ENCODE measurements around the gene QDPR.
A peak's percentile ranks its signal among the peaks of the same experiment; 100 is the strongest.

QDPR gene

DNA sequence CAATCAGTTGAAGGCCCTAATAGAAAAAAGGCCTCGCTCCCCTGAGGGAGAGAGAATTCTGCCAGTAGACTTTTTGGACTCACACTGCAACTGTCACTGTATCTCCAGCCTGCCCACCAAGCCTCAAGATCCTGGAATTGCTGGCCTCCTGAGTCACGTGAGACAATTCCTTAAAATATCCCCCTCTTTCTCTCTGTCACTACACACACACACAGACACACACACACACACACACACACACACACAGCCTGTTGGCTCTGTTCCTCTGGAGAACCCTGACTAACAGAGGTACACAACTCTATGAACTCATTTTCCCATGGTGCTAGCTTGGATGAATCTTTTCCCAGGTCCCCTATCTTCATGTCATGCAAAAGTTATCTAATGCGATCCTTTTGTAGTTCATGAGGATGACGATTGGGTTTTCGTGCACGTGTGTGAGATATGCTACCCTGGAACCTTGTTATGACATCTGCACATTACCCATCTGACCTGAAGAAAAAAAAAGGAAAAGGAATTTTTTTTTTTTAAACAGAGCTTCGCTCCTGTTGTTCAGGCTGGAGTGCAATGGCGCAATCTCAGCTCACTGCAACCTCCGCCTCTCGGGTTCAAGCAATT lies 16.8 kb upstream of the QDPR start:
- no peak for DNase-seq (ENCODE audit: low read depth in 2 of 2)

DNA sequence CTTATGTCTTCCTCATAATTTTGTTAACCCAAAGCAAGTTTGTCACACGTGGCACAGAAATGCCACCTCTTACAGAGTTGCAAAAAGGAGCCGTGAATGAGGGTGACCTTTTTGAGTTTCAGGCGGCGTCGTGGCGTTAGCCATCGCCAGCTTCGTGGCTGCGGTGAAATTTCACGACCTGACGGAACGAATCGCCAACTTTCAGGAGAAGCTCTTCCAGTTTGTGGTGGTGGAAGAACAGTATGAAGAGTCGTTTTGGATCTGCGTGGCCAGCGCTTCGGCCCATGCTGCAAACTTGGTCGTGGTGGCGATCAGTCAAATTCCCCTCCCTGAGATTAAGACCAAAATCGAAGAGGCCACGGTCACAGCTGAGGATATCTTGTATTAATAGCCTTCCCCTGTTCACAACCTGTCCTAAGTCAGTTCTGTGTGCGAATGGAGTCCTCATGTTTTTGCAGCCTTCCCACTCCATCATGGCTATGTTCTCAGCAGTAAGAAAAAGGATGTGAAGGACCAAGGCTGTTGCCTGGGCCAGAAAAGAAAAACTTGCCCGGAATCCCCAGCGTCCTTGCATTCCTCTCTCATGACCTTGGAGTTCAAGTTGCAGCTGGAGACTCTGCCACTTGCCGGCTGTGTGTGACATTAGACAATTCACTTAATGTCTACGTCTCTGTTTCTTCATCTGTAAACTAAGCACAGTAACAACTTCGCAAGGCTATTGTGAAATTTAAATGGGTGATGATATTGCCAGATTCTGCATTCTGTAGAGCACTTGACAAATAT lies 15.0 kb upstream of the QDPR start:
- no peak for DNase-seq (ENCODE audit: low read depth in 2 of 2)

DNA sequence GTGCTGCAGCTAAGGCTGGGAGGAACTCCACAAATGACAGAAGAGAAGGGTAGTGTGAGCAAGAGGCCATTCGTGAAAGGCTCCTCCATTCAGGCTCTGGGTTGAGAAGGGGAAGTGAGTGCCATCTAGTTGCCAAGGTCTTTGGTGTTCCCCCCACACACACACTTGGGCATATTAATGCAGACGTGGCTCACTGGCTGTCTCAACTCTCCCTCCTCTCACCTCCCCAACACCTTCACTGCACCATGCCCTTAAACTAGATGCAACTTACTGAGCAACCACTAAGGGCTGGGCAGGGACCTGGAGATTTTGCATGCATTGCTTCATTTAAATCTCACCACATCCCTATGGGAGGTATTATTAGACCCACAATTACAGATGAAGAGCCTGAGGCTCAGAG lies 11.8 kb upstream of the QDPR start:
- DNase-seq (ENCODE audit: low read depth in 2 of 2) = no peak

DNA sequence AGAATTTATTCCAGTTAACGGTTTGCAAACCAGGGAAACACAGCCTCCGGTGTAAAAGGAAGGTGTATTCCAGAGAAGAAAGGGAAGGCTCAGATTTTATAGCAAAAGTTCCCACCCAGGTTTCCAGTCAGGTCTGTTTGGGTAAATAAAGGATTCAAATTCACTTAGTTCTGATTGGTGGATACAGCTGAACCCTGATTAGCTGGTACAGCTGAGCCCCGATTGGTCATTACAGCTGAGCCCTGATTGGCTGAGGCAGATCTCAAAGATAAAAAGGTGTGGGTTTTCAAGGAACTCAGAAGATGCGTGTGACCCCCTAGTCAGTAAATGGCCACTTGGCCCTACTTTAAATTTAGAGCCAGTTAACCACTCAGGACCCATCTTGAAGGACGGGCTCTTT lies 9.7 kb upstream of the QDPR start:
- DNase-seq (ENCODE audit: low read depth in 2 of 2) = no peak

DNA sequence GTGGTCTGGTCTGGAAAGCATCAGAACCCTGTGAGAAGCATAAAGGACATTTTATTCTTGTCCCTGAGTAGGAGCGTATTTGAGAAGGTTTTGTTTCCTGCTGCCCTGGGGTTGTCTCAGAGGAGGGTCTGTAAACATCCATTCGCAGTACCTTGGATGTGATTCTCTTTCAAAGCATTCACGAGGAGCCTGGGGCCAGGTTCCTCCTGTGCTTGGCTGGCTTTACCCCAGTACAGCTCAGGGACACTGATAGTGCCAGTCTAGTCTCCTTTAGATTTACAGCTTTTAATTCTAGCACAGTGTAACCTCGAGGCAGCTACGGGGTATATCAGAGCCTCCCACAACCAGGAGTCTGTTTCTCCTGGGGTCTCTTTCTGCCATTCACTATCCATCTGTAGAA lies 5.8 kb upstream of the QDPR start:
- DNase-seq (ENCODE audit: low read depth in 2 of 2) = no peak

DNA sequence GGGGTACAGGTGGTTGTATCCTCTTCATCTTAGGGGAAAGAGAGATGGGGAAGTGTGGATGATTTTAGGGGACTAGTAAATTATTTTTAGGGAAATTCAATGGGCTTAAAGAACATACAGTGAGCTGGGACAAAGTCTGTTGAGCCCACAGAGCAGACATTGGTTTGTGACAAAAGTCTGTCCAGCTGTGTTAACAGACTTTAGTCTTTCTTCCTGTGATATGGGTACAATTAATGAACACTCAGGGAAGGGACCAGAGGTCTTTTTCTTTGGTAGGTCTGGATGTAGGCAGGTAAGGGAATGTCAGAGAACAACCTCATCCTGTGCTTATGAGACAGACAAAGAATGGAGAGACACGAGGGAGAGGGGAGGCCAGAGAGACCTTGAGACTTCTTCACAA lies 5.1 kb upstream of the QDPR start:
- DNase-seq (ENCODE audit: low read depth in 2 of 2) = no peak

DNA sequence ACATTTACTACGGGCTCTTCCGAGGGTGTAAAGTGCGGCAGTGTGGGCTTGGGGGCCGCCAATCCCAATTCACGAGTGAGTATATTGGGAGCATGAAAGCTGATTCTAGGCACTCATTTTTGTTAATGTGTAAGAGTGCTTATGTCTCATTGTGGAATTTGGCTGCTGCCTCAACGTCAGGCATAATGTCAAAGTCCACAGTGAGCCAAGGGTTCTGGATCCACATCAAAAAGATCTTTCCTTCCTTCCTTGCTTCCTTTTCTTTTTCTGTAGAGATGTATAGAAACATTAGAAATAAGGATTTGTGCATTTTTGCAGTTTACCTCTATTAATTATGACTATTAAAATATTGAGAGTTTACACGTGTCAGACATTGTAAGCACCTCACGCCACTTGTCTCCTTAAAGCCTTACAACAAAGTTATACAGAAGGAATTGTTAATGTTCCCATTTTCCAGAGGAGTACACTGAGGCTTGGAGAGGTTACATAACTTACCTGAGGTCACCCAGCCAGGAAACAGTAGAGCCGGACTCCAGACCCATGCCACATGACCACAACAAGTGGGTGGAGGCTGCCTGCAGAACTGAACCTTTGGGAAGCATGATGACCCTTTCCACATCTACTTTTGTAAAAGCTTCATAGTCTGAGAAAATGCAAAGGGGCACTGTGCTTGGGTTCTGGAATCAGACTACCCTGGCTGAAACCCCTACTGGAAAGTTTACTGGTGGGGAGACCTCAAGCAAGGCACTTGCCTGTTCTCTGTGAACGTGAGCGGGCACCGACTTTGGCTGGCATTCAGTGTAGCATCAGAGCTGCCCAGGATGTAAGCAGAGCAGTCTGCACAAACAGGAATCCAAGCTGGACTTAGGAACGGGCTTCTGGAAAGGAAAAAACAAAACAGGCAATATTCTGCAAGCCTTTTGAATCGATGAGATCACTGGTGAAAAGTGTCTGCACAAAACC lies 3.8 kb upstream of the QDPR start:
- DNase-seq (ENCODE audit: low read depth in 2 of 2) = no peak

DNA sequence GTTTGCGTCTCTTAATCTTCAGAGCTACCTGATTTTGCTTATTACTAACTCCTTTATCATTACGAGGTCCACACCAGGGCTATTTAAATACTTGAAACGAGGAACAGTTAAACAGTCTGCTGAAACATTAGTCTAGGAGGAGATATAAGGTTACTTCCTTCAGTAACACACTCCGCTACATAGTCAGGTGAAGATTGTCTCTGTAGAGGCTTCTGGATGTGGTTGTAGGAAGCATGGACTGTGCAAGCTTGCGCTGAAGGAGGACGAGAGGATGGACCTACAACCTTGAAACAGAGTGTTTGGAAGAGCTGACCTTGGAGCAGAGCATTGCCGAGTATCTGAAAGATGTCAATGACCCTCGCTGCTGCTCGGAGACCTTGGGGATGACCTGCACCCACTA lies 3.0 kb upstream of the QDPR start, which contains the start of gene CLRN2:
TSS of gene CLRN2 (plus strand) at position 301 of the 400 bp plus-strand sequence. CDS start 102 bp downstream, outside the sequence.
- no peak for DNase-seq (ENCODE audit: low read depth in 2 of 2)

DNA sequence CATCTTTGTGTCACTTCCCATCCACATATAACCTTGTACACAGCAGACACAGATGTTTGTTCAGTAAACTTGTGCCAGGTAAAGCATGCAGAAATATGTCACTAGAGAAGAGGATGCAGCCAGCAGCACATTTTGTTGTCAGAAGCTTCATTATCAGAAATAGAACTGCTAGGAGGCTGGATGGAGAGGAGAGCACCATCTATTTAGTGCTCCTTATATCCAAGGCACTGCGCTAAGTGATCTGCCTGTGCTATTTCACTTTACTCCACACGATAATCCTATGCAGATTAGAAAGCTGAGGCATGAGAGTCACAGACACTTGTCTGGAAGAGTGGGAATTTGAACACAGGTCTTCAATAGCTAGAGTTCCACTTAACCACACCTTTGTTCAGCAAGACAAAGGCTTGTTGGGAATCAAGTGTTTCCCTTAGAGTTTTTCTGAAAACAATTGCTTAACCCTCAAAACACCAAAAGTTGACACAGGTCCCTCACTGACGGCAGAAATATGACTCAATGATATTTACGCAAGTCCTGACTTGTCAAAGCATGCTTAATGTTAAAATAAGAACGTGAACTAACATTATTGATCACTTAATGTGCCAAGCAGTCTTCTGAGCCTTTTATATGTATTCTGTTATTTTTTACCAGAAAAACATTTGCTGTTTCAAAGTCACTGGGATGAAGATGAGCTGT lies 1.2 kb upstream of the QDPR start:
- DNase-seq (ENCODE audit: low read depth in 2 of 2) = no peak

DNA sequence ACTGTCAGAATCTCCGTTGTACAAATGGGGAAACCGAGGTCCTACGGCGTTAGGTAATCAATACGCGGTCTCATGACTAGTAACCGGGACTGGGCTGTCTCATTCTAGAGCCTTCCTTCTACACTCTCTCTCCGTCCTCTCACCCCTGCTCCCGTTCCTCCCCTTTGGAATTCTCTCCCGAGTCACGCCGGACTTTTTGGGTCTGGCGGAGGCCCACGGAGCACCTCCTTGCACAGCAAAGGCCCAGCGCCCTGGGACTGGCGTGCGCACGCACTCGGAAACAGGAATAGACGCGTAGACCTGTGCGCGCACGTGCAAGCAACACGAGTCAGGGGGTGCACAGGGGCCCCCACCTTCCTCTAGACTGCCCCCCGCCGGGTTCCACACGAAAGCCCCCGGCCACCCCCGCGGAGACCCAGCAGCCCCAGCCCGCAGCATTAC lies 361 bp downstream of the QDPR start:
- peak; percentile 42 to 54 for DNase-seq (ENCODE audit: low read depth in 2 of 2)

DNA sequence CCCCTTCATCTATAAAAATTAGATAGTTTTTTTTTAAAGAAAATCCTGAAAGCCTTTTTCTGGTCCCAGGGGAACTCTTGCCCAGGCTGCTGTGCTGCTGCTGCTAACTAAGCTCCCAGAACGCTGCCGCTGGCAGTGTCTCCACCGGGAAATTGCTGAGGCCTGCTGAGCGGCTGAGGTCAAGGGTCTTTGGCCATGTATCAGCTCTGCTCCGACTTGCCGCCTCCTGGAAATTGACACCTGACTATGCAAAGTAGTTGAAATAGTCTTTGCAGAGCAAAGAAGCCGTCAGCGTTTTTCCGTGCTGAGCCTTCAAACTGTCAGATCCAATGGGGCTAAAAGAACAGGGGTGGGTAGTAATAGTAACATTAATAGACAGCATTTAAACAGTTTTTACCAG lies 839 bp downstream of the QDPR start:
- no peak for DNase-seq (ENCODE audit: low read depth in 2 of 2)

DNA sequence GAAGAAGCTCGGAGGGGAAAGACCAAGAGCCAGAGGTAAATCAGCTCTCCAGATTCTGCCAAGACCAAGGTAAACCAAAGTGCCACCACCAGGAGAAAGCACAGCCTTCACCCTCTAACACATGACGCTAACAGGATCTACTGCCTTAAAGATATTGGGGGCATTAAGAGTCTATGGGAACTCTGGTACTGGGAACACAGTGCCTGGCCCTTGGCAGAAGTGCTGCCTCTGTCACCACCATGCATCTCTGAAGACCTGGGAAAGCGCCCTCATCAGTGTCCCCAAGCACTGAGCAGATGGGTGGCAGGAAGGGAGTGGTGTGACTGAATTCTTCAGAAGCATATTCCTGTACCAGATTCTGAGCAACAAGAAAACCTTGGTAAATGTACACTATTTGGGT lies 1.3 kb downstream of the QDPR start:
- no peak for DNase-seq (ENCODE audit: low read depth in 2 of 2)

DNA sequence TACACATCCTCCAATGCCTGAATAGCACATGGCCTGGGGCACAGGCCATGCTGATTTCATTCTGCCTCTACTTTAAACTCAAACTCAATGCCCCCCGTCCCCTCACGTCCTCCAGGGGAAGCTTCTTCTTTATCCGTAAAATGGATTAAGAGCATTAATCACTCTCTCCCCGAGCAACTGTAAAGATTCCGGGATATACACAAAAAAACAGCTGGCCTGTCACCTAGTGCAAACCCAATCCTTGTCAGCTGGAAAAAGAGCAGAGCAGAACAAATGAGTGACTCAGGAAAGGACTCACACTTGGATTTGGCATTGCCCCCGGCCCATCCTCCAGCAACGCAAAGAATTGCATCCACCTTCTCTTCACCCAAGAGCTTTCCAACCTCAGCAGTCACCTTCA lies 7.8 kb downstream of the QDPR start:
- DNase-seq (ENCODE audit: low read depth in 2 of 2) = no peak

DNA sequence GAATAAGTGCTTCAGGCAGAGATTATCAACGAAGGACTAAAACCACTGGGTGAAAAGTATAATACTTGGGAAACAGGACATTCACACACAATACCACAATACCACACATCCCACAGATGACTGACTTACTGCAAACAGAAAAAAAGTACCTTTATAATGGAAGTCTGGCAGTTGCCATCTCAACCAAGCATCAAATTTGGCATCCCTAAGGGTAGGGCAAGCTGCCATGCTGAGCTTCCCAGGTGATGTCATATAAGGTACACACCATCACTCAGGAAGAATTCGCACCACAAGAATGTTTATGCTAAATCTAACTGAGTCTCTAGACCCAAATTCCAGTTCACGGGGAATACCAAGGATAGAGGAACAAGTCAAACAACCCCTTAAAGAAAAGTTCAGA lies 9.1 kb downstream of the QDPR start:
- no peak for DNase-seq (ENCODE audit: low read depth in 2 of 2)

DNA sequence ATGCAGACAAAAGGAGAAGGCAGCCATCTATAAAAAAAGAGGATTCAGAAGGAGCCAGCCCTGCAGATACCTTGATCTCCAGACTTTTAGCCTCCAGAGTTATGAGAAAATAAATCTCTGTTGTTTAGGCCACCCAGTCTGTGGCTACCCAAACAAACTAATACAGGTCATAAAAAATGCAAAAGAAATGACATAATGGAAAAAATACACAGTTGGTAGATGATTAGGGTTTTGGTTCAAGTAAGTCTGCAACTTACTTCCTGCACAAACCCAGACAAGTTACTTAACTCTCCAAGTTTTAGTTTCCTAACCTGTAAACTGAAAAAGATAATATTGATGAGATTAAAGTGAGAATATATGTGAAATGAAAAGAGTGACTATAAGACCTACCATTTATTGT lies 11.3 kb downstream of the QDPR start:
- no peak for DNase-seq (ENCODE audit: low read depth in 2 of 2)

DNA sequence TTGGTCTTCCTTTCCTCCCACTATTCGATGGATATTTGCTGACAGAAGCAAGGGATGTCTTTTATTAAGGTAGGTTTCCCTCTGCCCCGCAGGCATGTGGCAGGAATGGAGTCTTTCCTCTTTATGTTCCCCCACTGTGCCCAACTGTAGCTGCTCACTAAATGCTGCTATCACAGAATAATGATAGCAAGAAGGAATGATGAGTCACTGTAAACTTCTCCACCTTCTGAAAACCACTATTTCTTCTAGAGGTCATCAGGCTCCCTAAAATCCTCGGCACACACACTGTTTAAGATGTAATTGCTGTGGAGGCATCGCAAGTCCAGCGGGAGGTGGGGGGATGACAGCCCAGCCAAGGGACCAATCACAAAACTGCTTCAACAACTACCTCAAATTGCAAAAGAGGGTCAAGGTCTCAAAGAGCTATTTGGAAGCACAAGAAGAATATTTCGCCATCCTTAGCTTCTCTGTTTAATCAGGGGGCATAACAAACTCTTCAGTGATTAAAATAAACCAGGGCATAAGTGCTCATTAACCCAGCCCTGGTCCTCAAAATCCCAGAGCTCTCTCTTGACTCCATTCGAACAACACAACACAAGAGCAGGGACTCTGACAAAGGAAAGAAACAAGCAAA lies 13.9 kb downstream of the QDPR start:
- DNase-seq (ENCODE audit: low read depth in 2 of 2) = no peak

DNA sequence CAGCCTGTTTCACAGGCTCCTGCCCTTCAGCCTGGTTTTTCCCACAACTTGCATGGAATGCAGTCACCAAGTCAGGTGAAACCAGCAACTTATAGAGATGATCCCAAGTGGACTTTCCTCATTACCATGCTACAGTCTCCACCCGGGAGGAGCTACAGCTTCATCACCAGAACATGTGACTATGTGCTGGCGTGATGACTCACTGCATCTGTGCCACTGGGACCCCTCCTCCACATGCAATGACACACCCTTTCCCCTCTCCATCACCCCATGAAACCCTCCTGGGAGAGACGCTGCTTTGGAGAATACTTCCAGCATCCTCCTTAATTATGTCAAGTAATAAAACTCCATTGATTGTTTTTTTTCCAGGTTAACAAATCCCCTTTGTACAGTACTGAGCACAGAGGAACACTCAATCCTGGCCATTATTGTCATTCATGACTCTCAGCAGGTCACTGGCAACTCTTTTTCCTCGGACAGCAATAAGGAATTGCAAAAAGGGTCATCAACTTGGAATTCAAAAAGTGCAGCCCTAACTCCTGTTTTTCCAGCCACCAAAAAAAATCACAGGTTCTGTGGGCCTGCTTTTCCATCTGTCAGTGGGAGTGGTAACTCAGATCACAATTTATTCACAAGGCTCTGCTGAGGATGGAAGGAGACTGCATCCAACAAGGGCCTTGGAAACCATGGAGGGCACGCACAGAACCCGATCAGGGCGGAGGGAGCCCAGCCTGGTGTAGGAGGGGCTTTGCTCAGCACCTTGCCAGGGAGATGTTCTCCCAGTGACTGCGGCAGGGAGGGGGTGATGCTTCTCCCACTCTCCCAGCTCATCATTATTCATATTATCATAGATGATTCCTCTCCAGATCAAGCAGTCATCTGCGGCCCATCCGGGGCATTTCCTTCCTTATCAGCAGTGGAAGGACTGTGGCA lies 17.4 kb downstream of the QDPR start:
- DNase-seq (ENCODE audit: low read depth in 2 of 2) = no peak

DNA sequence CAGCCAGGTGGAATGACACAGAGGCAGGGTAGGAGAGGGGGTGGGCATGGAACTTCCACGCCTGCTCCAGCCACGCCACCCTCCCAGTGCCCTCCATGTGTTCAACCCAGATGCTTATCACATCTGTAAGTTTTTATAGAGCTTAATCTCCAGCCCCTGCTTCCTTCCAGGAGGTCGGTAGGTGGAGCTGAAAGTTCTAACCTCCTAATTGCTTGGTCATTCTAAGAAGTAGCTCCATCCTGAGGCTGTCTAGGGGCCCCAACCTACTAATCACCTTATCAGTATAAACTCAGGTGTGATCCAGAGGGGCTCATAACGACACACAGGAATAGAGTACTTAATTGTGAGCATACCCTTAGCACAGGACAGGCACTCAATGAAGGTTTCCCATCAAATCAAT lies 18.3 kb downstream of the QDPR start:
- DNase-seq (ENCODE audit: low read depth in 2 of 2) = no peak

DNA sequence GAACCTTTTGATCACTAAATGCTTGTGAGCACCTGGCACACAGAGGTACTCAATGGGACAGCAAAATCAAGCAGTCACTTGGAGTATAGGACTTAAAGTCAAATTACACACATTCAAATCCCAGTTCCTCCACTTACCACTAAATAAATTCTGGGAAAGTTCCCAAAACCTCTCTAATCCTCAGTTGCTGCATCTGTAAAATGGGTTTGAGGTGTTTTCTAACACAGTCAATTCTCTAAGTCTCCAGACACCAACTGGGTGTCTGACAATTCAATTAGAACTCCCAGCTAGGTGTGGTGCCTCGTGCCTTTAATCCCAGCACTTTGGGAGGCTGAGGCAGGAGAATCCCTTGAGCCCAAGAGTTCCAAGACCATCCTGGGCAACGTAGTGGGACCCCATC lies 19.0 kb downstream of the QDPR start:
- DNase-seq (ENCODE audit: low read depth in 2 of 2) = no peak

DNA sequence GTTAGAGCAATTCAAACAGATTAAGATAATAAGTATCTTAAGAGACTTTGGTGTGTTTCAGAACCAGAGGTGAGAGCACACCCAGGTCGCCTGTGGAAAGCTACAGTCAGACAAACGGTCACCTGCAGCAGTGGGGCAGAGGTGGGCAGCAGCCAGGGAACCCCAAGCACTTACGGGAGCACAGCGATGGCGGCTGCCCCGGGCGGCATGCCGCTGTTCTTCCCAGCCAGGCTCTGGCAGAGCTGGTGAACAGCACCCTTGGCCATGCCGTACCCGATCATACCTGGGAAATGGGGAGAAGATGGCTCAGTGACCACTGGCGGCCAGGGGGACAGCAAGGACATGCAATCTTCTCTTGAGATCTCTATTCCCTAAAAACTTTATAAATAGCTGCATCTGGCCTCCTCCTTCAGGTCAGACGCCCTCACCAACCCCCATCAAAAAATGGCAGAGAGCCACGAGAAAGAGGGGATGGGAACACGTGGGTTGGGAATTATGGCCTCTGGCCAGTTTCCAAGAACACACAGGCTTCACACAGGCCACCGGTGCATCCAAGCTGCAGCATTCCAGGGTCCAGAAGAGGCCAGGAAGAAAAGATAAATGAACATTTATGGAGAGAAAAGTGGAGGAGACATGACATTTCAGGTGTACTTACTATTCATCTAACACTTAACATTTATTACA lies 19.7 kb downstream of the QDPR start:
- DNase-seq (ENCODE audit: low read depth in 2 of 2) = no peak
